SKM-1 (cell line): ENCODE measurements around the gene CTNNA3.
"Not testable (repeated sequence)": the region's sequence is repeated elsewhere in the genome, so short reads cannot be mapped to it uniquely, and the experiment has no call there.

ENCODE experiments used
- DNase-seq: peaks from one replicate; lab custom pipeline; 2025; ENCODE audit not compliant: unreplicated experiment; lab: John Stamatoyannopoulos, UW

The CTNNA3 gene

DNA sequence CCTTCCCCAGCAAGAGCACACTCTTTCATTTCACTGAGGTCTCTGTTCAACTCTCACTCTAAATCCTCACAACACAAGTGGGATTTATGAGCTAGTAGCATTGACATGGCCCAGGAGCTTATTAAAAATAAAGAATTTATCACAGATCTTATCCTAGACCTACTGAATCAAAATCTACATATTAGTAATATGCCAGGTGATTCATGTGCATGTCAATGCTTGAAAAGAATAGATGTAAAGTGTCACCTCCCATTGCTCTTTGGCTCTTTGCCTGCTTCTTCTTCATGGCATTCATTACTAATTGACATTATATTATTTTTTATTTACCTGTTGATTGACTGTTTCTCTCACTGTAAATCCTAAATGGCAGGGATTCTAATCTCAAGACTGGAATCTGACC, 1229.4 kb downstream of the CTNNA3 start:
- no peak for DNase-seq

DNA sequence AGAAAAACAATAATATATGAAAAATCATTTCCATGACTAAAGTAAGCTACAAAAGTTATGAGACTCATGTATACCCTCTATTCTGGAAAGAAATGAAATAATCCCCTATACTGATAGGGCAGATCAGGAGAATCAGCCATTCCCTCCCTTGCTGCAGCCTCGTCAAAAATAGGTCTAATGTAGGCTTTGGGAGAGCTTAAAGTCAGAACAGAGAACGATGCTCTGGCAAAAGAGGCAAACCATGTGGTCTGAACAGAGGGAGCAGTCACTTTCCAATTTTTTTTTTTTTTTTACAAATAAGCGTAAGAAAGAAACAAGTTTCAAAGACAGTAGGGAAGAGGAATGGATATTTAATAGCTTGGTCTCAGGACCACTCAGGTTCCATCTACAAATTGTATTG, 1232.4 kb downstream of the CTNNA3 start:
- no peak for DNase-seq

- DNase-seq = no peak
Measured at GRCh38 chr10:66457629-66458028, 1238.4 kb downstream of the CTNNA3 start.

DNA sequence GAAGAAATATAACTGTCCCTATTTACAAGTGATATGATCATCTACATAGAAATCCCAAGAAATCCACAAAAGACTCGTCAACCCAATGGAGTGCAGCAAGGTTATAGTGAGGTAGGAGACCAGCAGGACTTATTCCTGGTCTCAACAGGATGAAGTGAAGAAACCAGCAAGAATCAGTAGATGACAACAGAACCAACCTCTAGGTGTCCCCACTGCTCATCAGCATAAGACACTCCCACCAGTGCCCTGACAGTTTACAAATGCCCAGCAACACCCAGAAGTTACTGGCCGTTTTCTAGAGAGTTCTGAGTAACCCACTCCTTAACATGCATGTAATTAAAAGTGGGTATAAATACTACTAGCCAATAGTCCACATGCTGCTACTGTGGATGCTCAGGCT, 1240.7 kb downstream of the CTNNA3 start:
- no peak for DNase-seq

DNA sequence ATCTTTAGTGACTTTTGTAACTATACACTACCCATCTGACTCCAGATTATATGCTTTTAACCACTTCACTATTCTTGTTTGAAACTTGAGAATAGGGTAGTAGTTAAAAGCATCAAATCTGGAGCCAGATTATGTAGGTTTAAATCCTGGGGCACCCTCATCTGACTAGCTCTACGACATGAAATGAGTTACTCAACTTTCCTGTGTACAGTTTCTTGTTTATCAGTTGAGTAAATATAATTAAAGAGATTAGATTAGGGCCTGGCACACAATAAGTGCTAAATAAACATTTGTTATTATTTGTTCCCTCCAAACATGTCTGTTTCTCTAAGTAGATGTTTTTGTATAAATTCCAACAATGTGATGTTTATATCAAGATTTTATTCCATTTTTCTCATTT, 1255.4 kb downstream of the CTNNA3 start:
- no peak for DNase-seq

DNA sequence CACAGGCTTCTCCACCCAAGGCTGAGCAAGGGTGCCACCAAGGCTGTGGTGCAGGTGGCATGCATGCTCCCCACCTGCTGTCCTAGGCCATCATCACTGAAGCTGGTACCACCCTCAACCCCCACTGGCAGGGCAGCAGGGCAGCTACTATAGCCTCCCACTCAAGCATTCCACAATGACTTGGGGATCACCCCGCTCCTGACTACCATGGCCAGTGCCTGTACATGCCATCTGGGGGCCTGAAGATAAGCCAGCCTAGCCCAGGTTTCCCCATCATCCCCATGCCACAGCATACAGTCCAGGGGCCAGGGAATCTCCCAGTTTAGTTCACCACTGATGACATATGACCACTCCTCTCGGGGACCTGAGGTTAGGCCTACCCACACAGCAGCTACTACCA, 1281.1 kb downstream of the CTNNA3 start:
- DNase-seq = no peak

DNA sequence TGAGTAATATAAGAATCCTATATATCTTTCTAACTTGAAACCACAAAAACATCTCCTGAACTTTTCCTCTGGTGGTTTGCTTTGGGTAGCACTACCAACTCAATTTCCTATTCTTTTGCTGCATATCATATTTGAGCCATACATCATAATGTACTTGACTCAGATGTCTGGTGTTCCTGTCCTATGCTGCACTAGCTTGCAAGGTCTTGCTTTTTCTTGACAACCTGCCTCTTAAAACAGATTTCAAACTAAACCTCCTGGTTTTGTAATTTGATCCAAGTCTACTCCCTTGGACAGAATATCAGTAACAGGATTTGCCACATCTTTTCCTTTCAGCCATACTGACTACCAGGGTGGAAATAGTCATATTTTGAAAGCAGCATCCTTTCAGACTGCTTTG, 1290.4 kb downstream of the CTNNA3 start:
- no peak for DNase-seq

DNA sequence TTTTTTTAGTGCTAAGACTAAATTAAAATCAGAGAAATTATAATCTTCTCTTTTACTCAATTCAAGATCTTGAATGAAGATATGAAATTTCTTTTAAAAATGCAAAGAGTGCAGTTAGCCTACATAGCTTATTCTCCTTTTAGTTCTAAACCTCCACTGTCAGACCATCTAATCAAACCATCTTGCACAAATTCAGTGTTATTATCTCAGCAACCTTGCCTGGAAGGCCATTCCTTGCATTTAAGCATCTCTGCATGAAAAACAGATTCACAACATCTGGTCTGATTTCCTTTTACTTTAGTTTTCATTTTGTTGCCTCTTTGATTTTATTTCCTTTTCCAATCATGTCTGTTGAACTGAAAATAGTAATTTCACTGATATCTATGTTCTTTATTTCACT, 1297.3 kb downstream of the CTNNA3 start:
- DNase-seq = no peak

DNA sequence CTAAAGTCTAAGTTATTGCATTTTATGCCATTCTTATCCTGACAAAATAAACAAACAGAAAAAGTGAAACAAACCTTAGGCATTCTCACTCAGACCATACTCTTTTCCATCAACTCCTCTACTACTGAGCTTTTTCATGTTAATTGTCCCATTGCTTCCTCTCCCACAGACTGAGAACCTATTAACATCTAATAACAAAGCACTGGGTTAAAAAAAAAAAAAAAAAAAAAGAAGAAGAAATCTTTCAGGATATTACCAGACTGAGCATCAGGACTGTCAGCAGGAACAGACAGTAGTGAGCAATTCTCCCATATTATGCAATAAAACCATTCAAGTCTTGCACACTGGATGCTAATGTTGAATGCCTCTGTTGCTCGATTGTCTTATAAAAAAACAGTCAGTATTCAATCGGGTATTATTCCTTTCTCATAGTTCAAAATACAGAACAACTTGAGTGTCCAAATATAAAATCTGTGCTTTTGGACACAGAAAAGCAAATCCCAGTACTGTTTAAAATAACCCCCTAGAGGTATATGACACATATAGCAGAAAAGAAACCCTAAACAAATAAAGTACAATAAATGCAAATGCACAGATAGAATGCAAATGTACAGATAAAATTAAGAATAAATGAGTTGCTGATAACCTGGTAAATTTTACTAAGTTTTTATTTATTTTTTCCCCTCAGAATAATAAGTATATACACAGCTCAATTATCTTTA, 1301.5 kb downstream of the CTNNA3 start:
- no peak for DNase-seq

DNA sequence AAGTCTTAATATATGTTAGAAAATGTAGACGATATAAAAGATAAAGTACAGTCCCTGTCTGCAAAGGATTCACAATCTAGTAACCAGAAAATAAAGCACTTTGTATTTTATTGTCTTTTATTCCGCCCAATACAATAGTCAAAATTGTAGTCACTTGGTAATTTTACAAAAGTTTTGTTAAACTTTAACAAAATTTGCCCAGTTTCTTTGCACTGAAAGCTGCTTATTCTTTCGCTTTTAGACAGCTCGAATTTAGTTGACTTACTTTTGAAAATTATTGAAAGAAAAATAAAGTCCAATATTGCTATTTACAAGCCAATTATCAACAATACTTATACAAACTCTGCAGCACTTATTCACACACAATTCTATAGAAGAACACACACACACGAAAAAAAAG, 1305.1 kb downstream of the CTNNA3 start:
- no peak for DNase-seq

- DNase-seq = no peak
Measured at GRCh38 chr10:66381045-66381444, 1315.0 kb downstream of the CTNNA3 start.

- peak; percentile 5 for DNase-seq
Measured at GRCh38 chr10:66378117-66378876, 1317.7 kb downstream of the CTNNA3 start.

DNA sequence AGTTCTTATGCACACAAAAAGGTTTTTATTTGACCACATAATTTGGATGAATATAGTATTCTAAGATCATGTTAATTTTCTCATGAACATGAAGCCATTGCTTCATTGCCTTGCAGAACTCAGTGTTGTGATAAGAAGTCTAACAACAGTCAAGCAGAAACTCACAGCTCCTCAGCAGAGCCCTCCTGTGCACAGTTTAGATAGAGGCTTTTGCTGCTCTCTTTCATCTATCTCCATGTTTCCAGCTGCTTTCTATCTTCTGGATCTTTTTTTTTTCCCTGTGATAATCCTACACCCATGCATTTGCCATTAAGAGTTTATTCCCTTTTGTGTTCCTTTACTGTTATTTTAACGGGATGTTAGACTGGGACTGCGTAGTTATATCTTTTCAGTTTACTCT, 1327.8 kb downstream of the CTNNA3 start:
- DNase-seq = no peak

DNA sequence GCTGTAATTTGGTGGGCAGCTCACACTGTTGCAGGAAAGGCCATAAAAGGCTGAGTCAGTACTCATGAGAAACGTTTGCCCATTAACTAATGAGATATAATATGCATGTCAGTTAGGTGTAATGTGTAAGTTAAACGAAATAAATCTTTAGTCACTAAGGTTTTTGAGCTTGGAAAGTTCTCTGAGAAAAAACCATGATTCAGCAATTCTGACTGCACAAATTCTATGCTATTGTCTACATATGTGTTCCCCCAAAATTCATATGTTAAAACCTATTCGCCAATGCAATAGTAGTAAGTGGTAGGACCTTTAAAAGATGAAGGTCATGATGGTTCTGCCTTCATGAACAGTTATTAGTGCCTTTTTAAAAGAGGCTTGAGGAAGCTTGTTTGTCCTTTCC, 1329.8 kb downstream of the CTNNA3 start:
- no peak for DNase-seq

DNA sequence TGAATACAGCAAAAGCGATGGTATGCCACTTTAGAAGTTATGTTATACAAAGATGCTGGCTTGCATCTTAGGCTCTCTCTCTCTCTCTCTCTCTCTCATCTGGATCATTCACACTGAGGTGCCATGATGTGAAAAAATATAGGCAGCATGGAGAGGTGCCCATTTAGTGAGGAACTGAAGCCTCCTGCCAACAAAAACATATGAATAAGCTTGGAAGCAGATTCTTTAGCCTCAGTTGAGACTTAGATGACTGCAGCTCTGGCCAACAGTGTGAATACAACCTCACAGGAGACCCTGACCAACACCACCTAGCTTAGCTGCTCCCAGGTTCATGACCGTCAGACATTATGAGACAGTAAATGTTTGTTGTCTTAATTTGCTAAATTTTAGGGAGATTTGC, 1330.3 kb downstream of the CTNNA3 start:
- no peak for DNase-seq

- no peak for DNase-seq
Measured at GRCh38 chr10:66362522-66362921, 1333.5 kb downstream of the CTNNA3 start.

GRCh38 chr10:66353822-66354221, 1342.2 kb downstream of the CTNNA3 start:
- DNase-seq = not testable (repeated sequence)

DNA sequence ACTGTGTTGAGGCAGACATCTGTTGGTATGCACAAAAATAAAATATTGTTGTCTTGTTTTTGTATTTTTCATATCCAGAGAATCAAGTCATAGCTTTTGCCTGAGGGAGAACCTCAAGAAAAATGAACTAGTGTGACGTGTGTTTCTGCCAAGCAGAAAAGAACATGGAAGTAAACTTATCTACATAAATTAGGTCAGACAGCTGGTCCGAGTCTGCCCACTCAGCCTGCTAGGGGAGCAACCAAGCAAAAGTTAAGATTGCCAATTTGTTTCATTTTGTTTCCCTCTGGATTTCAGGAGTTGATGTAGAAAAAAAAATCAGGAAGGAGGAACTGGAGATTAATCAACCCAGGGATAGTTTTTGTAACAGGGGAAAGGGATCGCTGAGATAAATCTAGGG, 1342.6 kb downstream of the CTNNA3 start:
- no peak for DNase-seq

- no peak for DNase-seq
Measured at GRCh38 chr10:66350622-66351399, 1345.2 kb downstream of the CTNNA3 start.

GRCh38 chr10:66349726-66350125, 1346.3 kb downstream of the CTNNA3 start:
- no peak for DNase-seq

- no peak for DNase-seq
Measured at GRCh38 chr10:66349076-66349475, 1346.9 kb downstream of the CTNNA3 start.

GRCh38 chr10:66337211-66337610, 1358.8 kb downstream of the CTNNA3 start:
- DNase-seq = no peak
